LoVo (cell line): ENCODE results near the gene PACS2.
"Not testable (repeated sequence)": the region's sequence is repeated elsewhere in the genome, so short reads cannot be mapped to it uniquely, and the experiment has no call there.

ENCODE experiments used
- DNase-seq: peaks from one replicate; pipeline ENCODE4 v3.0.0-alpha.2; 2016; ENCODE audit warnings: low spot score

Gene PACS2

GRCh38 chr14:105315941-105316576 is 1.5 kb downstream of the PACS2 start:
- DNase-seq: no peak

DNA sequence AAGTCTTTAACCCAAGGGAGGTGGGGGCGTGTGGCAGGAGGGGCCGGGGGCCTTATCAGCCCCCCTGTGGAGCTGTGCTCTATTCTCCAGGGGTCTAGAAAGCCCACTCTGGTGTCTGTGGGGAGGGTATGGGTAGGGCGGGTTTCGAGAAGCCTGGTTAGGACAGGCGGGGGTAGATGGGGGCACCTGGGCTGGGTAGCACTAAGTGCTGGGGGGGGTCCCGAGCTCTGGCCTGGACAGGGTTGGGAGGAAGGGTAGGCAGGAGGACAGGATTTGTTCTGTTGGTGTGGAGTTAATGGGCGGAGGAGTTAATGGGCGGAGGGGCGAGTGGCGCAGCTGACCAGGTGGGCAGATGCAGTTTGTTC is 2.0 kb downstream of the PACS2 start:
- DNase-seq: no peak

- no peak for DNase-seq
Measured at GRCh38 chr14:105316968-105317510, 2.5 kb downstream of the PACS2 start.

- no peak for DNase-seq
Measured at GRCh38 chr14:105317546-105317945, 3.0 kb downstream of the PACS2 start.

DNA sequence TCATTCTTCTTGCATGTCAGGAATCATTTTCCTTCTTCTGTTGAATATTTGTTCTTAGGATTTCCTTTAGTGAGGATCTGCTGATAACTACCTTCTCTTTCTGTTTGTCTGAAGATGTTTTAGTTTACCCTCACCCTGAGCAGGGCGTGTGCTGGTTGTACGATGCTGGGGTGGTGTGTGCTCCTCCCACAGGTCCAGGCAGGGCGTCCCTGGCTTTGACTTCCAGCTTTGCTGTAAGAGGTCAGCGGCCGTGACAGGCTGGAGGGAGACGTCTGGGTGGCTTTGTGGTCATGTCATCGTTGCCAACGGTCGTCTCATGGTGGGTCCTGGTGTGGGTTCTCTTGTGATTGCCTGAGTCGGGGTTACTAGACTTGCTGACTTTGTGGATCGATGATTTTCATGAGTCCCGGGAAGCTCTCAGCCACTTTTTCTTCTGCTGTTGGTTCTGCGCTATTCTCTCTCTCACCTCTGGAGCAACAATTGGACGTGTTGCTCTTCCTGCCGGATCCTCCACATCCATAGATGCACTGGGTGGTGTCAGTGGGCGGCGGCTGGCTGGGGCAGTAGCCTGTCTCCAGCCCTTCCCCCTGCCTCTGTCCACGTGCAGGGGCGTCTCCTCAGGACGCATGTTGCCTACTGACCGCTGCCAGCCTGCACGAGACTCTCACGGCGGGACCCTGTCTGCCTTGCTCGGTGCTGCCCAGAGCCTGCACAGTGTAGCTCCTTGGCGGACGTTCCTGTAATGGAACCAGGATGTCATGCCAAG is 8.4 kb downstream of the PACS2 start:
- DNase-seq: no peak

DNA sequence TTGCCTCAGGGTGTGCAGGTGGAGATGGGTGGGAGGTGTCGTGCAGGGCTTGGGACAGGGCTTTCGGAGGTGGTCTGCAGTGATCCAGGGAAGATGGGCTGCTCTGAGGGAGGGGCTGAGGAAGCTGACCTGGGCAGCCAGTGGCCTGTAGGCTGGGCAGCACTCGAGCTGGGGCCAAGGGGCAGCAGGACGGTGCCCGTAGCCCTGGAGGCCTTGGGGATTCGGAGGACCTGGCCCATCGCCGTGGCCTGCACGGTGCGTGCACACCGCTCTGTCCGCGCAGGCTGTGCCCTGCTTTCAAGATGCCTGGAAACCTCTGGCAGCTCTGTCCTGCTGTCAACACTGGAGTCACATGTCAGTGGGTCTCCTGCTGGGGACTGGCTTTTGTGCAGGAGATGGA is 9.1 kb downstream of the PACS2 start:
- DNase-seq: no peak

GRCh38 chr14:105324080-105324778 is 9.7 kb downstream of the PACS2 start:
- DNase-seq: no peak

- no peak for DNase-seq
Measured at GRCh38 chr14:105324871-105325270, 10.3 kb downstream of the PACS2 start.

DNA sequence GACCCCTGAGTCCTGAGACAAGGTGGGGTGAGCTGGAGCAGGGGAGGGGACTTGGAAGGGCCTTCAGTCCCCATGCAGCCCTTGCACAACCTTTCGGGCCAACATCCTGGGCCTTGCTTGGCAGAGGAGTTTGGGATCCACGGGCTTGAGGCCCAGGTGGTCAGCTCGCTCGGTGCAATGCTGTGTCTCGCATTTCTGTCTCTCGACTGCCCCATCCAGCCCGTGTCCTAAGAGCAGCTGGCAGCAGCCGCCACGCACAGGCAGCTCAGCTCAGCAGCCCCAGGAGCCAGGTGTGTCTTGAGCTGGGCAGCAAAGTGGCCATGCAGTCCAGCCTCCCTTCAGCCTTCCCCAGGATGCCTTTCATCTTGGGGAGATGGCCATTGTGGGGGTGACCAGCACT is 10.8 kb downstream of the PACS2 start:
- no peak for DNase-seq

GRCh38 chr14:105325716-105326567 is 11.4 kb downstream of the PACS2 start:
- DNase-seq: no peak

GRCh38 chr14:105326568-105326867 is 12.0 kb downstream of the PACS2 start:
- no peak for DNase-seq

- DNase-seq: no peak
Measured at GRCh38 chr14:105326891-105327694, 12.5 kb downstream of the PACS2 start.

DNA sequence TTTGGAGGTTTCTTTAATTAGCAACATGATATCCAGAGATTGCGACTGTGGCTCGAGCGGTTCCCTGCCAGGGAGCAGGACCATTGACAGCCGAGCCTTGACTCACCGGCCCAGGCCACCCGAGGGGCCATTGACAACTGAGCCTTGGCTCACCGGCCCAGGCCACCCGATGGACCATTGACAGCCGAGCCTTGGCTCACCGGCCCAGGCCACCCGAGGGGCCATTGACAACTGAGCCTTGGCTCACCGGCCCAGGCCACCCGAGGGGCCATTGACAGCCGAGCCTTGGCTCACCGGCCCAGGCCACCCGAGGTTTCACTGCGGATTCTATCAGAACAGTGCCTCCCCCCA is 13.1 kb downstream of the PACS2 start:
- DNase-seq: not testable (repeated sequence)

DNA sequence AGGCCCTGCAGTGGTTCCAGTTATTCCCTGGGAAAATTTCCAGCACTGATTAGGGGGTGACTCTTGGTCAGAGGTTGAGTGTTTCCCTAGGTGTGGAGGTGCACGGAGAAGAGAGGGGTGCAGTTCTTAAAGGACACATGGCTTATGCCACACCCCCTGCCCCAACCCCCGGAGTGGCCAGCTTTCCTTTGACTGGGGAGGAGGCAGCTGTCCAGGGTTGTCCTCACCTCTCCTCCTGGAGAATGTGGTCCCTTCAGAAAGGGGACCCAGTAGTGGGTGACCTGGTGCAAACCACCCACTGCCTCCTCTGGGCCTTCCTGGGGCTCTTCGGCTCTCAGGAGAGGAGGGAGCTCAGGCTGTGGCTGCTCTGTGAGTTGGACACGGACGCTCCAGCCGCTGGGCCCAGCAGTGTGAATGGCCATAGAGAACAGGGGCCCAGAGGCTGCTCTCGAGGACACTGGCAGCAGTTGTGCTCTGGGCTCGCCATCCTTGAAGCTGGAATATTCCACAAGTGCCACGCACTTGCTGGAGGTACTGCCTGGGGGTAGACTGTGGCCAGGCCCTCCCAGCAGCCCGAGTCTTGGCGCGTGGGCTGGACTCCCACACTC is 13.6 kb downstream of the PACS2 start:
- DNase-seq: no peak

DNA sequence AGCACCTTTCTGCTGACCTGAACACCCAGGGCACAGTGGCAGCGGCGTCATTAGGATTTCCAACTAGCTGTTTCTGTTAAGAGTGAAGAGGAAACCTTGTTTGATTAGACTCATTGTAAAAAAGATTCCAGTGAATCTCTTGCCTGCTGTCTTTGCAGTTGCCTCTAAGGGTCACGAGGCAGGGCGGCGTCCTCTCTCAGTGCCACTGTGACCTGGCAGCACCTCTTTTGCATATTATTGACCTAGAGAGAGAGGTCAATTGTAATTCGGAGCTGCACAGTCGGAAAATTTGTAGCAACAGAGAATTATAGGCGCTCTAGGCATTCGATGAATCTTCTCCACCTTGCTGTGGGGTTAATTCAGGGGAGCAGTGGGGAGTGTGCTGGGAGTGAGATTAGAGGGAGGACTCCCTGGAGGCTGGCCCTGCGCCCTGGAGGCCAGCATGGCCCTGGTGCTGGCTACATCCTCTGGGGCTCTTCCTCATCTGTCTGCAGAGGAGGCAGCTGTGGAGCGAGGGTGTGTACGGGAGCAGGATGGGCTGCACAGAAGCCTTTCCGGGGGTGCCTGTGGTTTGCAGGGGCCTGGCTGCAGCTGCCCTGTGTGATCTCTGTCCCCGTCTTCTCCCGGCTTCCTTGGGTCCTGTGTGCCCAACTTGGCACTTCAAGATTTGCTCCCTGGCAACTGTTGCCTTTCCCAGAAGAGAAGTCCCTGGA is 14.3 kb downstream of the PACS2 start:
- DNase-seq: no peak

DNA sequence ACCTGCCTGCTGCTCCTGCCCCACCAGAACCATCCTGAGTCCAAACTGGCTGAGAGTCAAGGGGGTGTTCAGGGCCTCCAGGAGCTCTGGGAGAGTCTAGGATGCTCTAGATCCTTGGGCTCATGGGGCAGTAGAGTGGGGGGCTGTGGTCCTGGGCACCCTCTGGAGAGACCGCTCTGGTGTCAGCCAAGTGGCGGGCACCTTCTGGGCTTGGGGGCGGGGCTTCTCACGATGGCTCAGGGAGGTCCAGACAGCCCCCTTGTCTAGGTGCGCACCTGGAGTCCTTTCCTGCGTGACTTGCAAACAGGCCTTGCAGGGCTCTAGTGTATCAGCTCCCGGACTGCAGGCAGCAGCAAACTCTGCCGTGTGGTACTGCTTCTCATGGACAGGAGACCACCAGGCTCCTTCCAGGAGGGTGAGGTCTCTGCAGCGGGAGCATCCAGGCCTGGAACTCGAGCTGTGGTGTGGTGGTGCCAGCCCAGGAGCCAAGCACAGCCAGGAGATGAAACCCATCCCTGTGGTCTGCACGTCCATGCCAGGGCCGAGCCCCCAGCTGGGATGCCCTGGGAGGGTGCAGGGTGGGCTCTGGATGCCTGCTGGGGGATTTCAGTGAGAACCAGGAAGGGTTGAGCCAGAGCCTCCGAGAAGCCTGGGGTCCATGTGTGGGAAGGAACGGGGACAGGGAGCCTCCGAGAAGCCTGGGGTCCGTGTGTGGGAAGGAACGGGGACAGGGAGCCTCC is 15.0 kb downstream of the PACS2 start:
- no peak for DNase-seq

- DNase-seq: no peak
Measured at GRCh38 chr14:105330491-105330895, 15.9 kb downstream of the PACS2 start.

DNA sequence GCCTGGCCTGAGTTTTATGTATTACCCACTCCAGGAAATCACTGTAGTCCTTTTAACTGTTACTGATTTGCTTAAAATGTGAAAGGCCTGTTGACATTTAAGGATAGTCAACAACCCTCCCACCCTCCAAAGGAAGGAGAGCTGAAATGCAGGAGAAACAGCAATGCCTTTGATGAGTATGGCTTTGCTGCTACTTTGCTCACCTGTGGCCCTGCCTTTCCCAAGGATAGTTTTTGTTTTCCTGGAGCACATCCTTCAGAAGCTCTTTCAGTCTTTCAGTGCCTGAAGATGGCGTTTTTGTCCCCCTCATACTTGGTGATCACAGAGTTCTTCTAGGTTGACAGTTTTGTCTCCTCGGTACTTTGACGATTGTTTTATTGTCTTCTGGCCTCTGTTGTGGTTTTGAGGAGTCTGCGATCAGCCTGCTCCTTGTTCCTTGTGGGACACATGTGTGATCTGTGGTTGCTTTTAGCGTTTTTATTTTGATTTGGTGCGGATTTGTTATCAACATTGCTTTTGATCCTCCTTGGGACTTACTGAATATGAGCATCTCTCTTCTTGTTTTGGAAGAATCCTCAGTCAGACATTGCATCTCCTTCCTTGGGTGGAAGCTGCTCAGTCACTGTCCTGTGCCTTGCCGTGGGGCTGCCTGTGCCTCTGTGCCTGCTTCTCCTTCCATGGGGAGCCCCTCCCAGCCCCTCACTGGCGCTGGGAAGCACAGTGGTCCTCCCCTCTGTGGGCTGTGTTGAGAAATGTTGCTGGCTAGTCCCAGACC is 17.2 kb downstream of the PACS2 start:
- DNase-seq: no peak

- DNase-seq: no peak
Measured at GRCh38 chr14:105332350-105332874, 17.9 kb downstream of the PACS2 start.
